ENCODE data around the gene LIPK. TPM values are rescaled to one million over a fixed set of nuclear protein-coding genes. Genes with fewer than 3 reads are reported as not detected.
"Not testable (repeated sequence)": the region's sequence is repeated elsewhere in the genome, so short reads cannot be mapped to it uniquely, and the experiment has no call there.

The LIPK gene
- total and polyA plus RNA-seq, 8 donors, result not detected

- no peaks in the 10 kb centered on the region for H3K36me3 ChIP-seq
- DNase-seq (no peak), ATAC-seq (no peak), FAIRE-seq (no peak)
- no peaks in the 10 kb centered on the region for H3K4me1 ChIP-seq
- H3K27me3 ChIP-seq, result no peaks in the 10 kb centered on the region
- H3K27ac ChIP-seq, result no peak overlapping the region
- TF ChIP-seq CTCF (IDR thresholded peaks at IDR 0.05), result no peak
- H3K9me3 ChIP-seq, result no peaks in the 10 kb centered on the region
- intact Hi-C loops (cut with DNase I), result no loop called here
- no peak overlapping the region for H3K4me3 ChIP-seq
Observed at GRCh38 chr10:88661577-88661976, 44.5 kb upstream of the LIPK start.

- WGBS, 2 donors, result 91 to 92% methylated on average over 2 of the region's 2 CpGs
- not testable (repeated sequence) for H3K27ac ChIP-seq
Observed at GRCh38 chr10:88663153-88663552, 42.9 kb upstream of the LIPK start.

GRCh38 chr10:88664142-88664541 is 41.9 kb upstream of the LIPK start, which contains the start of gene LIPF:
TSS of gene LIPF (plus strand) at chr10:88664442. CDS start at chr10:88667298, 2,856 bp downstream.
- WGBS, 2 donors, result 25 to 26% methylated on average over 1 of the region's 1 CpG
- H3K27me3 ChIP-seq, result no peaks in the 10 kb centered on the region
- no peak for DNase-seq
- intact Hi-C loops (cut with DNase I), result no loop called here
- H3K4me1 ChIP-seq, result no peaks in the 10 kb centered on the region
- no peak within 1 kb of the TSS for H3K4me3 ChIP-seq
- no peaks in the 10 kb centered on the region for H3K36me3 ChIP-seq
- no peaks in the 10 kb centered on the region for H3K9me3 ChIP-seq
- TF ChIP-seq CTCF (IDR thresholded peaks at IDR 0.05), result no peak
- ATAC-seq, result no peak
- no peak for FAIRE-seq
- H3K27ac ChIP-seq, result no peak within 1 kb of the TSS

More at GRCh38 chr10:88663153-88663552, 42.9 kb upstream of the LIPK start:
- H3K36me3 ChIP-seq; H3K4me3 ChIP-seq; H3K27me3 ChIP-seq; FAIRE-seq; intact Hi-C loops (cut with DNase I); H3K9me3 ChIP-seq; DNase-seq; H3K4me1 ChIP-seq; ATAC-seq: not testable (repeated sequence)

- WGBS, 2 donors, result 87 to 94% methylated on average over 1 of the region's 1 CpG
- Histone ChIP-seq H3K36me3 (no peaks in the 10 kb centered on the region), H3K4me3 (no peak overlapping the region), H3K4me1 (no peaks in the 10 kb centered on the region), H3K27me3 (no peaks in the 10 kb centered on the region), H3K9me3 (no peaks in the 10 kb centered on the region), H3K27ac (no peak overlapping the region)
- no peak for TF ChIP-seq CTCF (IDR thresholded peaks at IDR 0.05)
- FAIRE-seq (no peak), ATAC-seq (no peak), DNase-seq (no peak)
- intact Hi-C loops (cut with DNase I), result no loop called here
Observed at GRCh38 chr10:88668465-88668864, 37.6 kb upstream of the LIPK start.

GRCh38 chr10:88670497-88670896 is 35.6 kb upstream of the LIPK start:
- Histone ChIP-seq H3K27ac (no peak overlapping the region), H3K36me3 (no peaks in the 10 kb centered on the region), H3K27me3 (no peaks in the 10 kb centered on the region), H3K9me3 (no peaks in the 10 kb centered on the region), H3K4me3 (no peak overlapping the region), H3K4me1 (no peaks in the 10 kb centered on the region)
- ATAC-seq, result no peak
- 70 to 77% methylated on average over 2 of the region's 2 CpGs for WGBS, 2 donors
- TF ChIP-seq CTCF (IDR thresholded peaks at IDR 0.05), result no peak
- no peak for DNase-seq
- intact Hi-C loops (cut with DNase I), result no loop called here
- no peak for FAIRE-seq

- no peak for ATAC-seq
- Histone ChIP-seq H3K27me3 (no peaks in the 10 kb centered on the region), H3K36me3 (no peaks in the 10 kb centered on the region), H3K4me1 (no peaks in the 10 kb centered on the region), H3K9me3 (no peaks in the 10 kb centered on the region), H3K4me3 (no peak overlapping the region), H3K27ac (no peak overlapping the region)
- no peak for TF ChIP-seq CTCF (IDR thresholded peaks at IDR 0.05)
- intact Hi-C loops (cut with DNase I), result no loop called here
- FAIRE-seq, result no peak
- DNase-seq, result no peak
- 77 to 80% methylated on average over 2 of the region's 2 CpGs for WGBS, 2 donors
Observed at GRCh38 chr10:88672041-88672440, 34.0 kb upstream of the LIPK start.

Measured in pancreas (tissue), 10 donors.